Karpas-422 (cell line): ENCODE results near the gene HS3ST2. TPM values are rescaled to one million over a fixed set of nuclear protein-coding genes. Genes with fewer than 3 reads are reported as not detected.

Experiments used
- DNase-seq: peaks from one replicate; pipeline ENCODE4 v3.0.0-alpha.2; 2015
- H2AFZ ChIP-seq: fragments of 200-600 bp; sonication (generic); 2 replicates; pipeline ENCODE4 v1.6.1; 2014; ENCODE audit warnings: antibody characterized with exemption, low read length, mixed read lengths
- H3K27ac ChIP-seq: fragments of 200-600 bp; sonication (generic); 2 replicates; pipeline ENCODE4 v1.5.1; 2014; ENCODE audit warnings: mild to moderate bottlenecking, low read length, moderate library complexity
- H3K27me3 ChIP-seq: fragments of 200-600 bp; sonication (generic); 2 replicates; pipeline ENCODE4 v1.6.1; 2014; ENCODE audit warnings: low read length, mixed read lengths
- H3K36me3 ChIP-seq: fragments of 200-600 bp; sonication (generic); 2 replicates; pipeline ENCODE4 v1.6.1; 2014; ENCODE audit warnings: low read length, mixed read lengths; ENCODE audit not compliant: insufficient read depth
- H3K4me1 ChIP-seq: fragments of 200-600 bp; sonication (generic); 2 replicates; pipeline ENCODE4 v1.6.1; 2014; ENCODE audit warnings: mild to moderate bottlenecking, low read length, mixed read lengths
- H3K4me2 ChIP-seq: fragments of 200-600 bp; sonication (generic); 2 replicates; pipeline ENCODE4 v1.6.1; 2014; ENCODE audit warnings: low read length, low read depth, mild to moderate bottlenecking; ENCODE audit not compliant: poor library complexity, severe bottlenecking
- H3K4me3 ChIP-seq: fragments of 200-600 bp; sonication (generic); 2 replicates; pipeline ENCODE4 v1.5.1; 2014; ENCODE audit warnings: mild to moderate bottlenecking, antibody characterized with exemption, low read length, mixed read lengths
- H3K79me2 ChIP-seq: fragments of 200-600 bp; sonication (generic); 2 replicates; pipeline ENCODE4 v1.6.1; 2014; ENCODE audit warnings: mild to moderate bottlenecking, low read length, mixed read lengths
- H3K9ac ChIP-seq: fragments of 200-600 bp; sonication (generic); 2 replicates; pipeline ENCODE4 v1.6.0; 2014; ENCODE audit warnings: low read length
- H3K9me2 ChIP-seq: fragments of 200-600 bp; sonication (generic), shearing (Covaris generic); replicated peaks from 2 replicates; pipeline ENCODE4 v1.6.0; 2014; ENCODE audit warnings: mild to moderate bottlenecking, low read length, moderate library complexity; ENCODE audit not compliant: insufficient read depth
- H3K9me3 ChIP-seq: fragments of 300-700, 200-600 bp; sonication (generic); 2 replicates; pipeline ENCODE4 v1.6.1; 2014; ENCODE audit warnings: low read length, mixed read lengths
- H4K20me1 ChIP-seq: fragments of 200-600 bp; sonication (generic); 2 replicates; pipeline ENCODE4 v1.6.1; 2014; ENCODE audit warnings: mild to moderate bottlenecking, antibody characterized with exemption, low read length, low read depth; ENCODE audit not compliant: insufficient read depth
- total RNA-seq: library from RNA; depleted of rRNA; stranded (reverse); fragments of >200 nt; shearing (Covaris generic); gene quantifications from 2 replicates; pipeline ENCODE4 v1.2.3, GENCODE V29; 2014; ENCODE audit warnings: low replicate concordance

Gene HS3ST2
- total RNA-seq, 1 experiment from 2014 or later: not detected

GRCh38 chr16:22784690-22785214, 29.2 kb upstream of the HS3ST2 start:
- H4K20me1 ChIP-seq: no peaks in the 10 kb centered on the region
- no peaks in the 10 kb centered on the region for H3K9me2 ChIP-seq
- no peaks in the 10 kb centered on the region for H3K36me3 ChIP-seq
- no peak overlapping the region for H3K9ac ChIP-seq
- H3K79me2 ChIP-seq: no peaks in the 10 kb centered on the region
- H3K4me2 ChIP-seq: no peak overlapping the region
- H2AFZ ChIP-seq: no peak overlapping the region
- no peaks in the 10 kb centered on the region for H3K4me1 ChIP-seq
- no peaks in the 10 kb centered on the region for H3K27me3 ChIP-seq
- DNase-seq: no peak
- H3K27ac ChIP-seq: no peak overlapping the region
- H3K9me3 ChIP-seq: no peaks in the 10 kb centered on the region
- no peak overlapping the region for H3K4me3 ChIP-seq

GRCh38 chr16:22785552-22785951, 28.4 kb upstream of the HS3ST2 start:
- H2AFZ ChIP-seq: no peak overlapping the region
- no peaks in the 10 kb centered on the region for H3K27me3 ChIP-seq
- H3K9ac ChIP-seq: no peak overlapping the region
- H3K27ac ChIP-seq: no peak overlapping the region
- H3K79me2 ChIP-seq: no peaks in the 10 kb centered on the region
- H4K20me1 ChIP-seq: no peaks in the 10 kb centered on the region
- no peaks in the 10 kb centered on the region for H3K9me3 ChIP-seq
- H3K4me2 ChIP-seq: no peak overlapping the region
- DNase-seq: no peak
- no peaks in the 10 kb centered on the region for H3K4me1 ChIP-seq
- no peaks in the 10 kb centered on the region for H3K36me3 ChIP-seq
- no peaks in the 10 kb centered on the region for H3K9me2 ChIP-seq
- H3K4me3 ChIP-seq: no peak overlapping the region

GRCh38 chr16:22786284-22786683, 27.7 kb upstream of the HS3ST2 start:
- DNase-seq: no peak
- Histone ChIP-seq H3K9ac (no peak overlapping the region), H3K9me3 (no peaks in the 10 kb centered on the region), H3K4me1 (no peaks in the 10 kb centered on the region), H3K4me3 (no peak overlapping the region), H3K27me3 (no peaks in the 10 kb centered on the region), H4K20me1 (no peaks in the 10 kb centered on the region), H3K79me2 (no peaks in the 10 kb centered on the region), H3K4me2 (no peak overlapping the region), H3K27ac (no peak overlapping the region), H2AFZ (no peak overlapping the region), H3K36me3 (no peaks in the 10 kb centered on the region), H3K9me2 (no peaks in the 10 kb centered on the region)

- H3K79me2 ChIP-seq: no peaks in the 10 kb centered on the region
- H3K36me3 ChIP-seq: no peaks in the 10 kb centered on the region
- H3K9me3 ChIP-seq: no peaks in the 10 kb centered on the region
- no peak overlapping the region for H3K4me2 ChIP-seq
- H3K27me3 ChIP-seq: no peaks in the 10 kb centered on the region
- H3K4me3 ChIP-seq: no peak overlapping the region
- H3K9me2 ChIP-seq: no peaks in the 10 kb centered on the region
- no peaks in the 10 kb centered on the region for H4K20me1 ChIP-seq
- H2AFZ ChIP-seq: no peak overlapping the region
- no peaks in the 10 kb centered on the region for H3K4me1 ChIP-seq
- DNase-seq: no peak
- no peak overlapping the region for H3K9ac ChIP-seq
- no peak overlapping the region for H3K27ac ChIP-seq
These were observed 27.3 kb upstream of the HS3ST2 start for GRCh38 chr16:22786691-22787090.

GRCh38 chr16:22787466-22788192, 26.3 kb upstream of the HS3ST2 start:
- DNase-seq: no peak

GRCh38 chr16:22788193-22788530, 25.8 kb upstream of the HS3ST2 start:
- no peaks in the 10 kb centered on the region for H3K9me3 ChIP-seq
- H3K4me1 ChIP-seq: no peaks in the 10 kb centered on the region
- no peak overlapping the region for H2AFZ ChIP-seq
- no peak overlapping the region for H3K9ac ChIP-seq
- H3K79me2 ChIP-seq: no peaks in the 10 kb centered on the region
- no peaks in the 10 kb centered on the region for H3K27me3 ChIP-seq
- no peak overlapping the region for H3K27ac ChIP-seq
- no peak for DNase-seq
- no peak overlapping the region for H3K4me3 ChIP-seq
- H3K36me3 ChIP-seq: no peaks in the 10 kb centered on the region
- no peaks in the 10 kb centered on the region for H3K9me2 ChIP-seq
- no peaks in the 10 kb centered on the region for H4K20me1 ChIP-seq
- no peak overlapping the region for H3K4me2 ChIP-seq

More at GRCh38 chr16:22787466-22788192, 26.3 kb upstream of the HS3ST2 start:
- H3K4me2 ChIP-seq: no peak overlapping the region
- no peaks in the 10 kb centered on the region for H3K27me3 ChIP-seq
- H4K20me1 ChIP-seq: no peaks in the 10 kb centered on the region
- no peak overlapping the region for H3K4me3 ChIP-seq
- no peaks in the 10 kb centered on the region for H3K36me3 ChIP-seq
- no peaks in the 10 kb centered on the region for H3K9me2 ChIP-seq
- no peaks in the 10 kb centered on the region for H3K79me2 ChIP-seq
- H3K9ac ChIP-seq: no peak overlapping the region
- no peak overlapping the region for H2AFZ ChIP-seq
- H3K4me1 ChIP-seq: no peaks in the 10 kb centered on the region
- H3K27ac ChIP-seq: no peak overlapping the region
- H3K9me3 ChIP-seq: no peaks in the 10 kb centered on the region

GRCh38 chr16:22789281-22789945, 24.5 kb upstream of the HS3ST2 start:
- H3K4me2 ChIP-seq: no peak overlapping the region
- no peaks in the 10 kb centered on the region for H4K20me1 ChIP-seq
- no peaks in the 10 kb centered on the region for H3K9me2 ChIP-seq
- no peaks in the 10 kb centered on the region; the same call in 1 of the 2 replicates for H3K27me3 ChIP-seq
- no peaks in the 10 kb centered on the region for H3K4me1 ChIP-seq
- H2AFZ ChIP-seq: no peak overlapping the region
- 0 out of 2 replicates have a peak, but pooled peaks cover 3% of the 10 kb centered on the region for H3K9me3 ChIP-seq
- H3K27ac ChIP-seq: no peak overlapping the region
- no peaks in the 10 kb centered on the region for H3K79me2 ChIP-seq
- no peak overlapping the region for H3K4me3 ChIP-seq
- DNase-seq: no peak
- H3K9ac ChIP-seq: no peak overlapping the region
- no peaks in the 10 kb centered on the region for H3K36me3 ChIP-seq

- Histone ChIP-seq H3K36me3 (no peaks in the 10 kb centered on the region), H3K4me2 (no peak overlapping the region), H4K20me1 (no peaks in the 10 kb centered on the region), H3K9ac (no peak overlapping the region), H3K79me2 (no peaks in the 10 kb centered on the region), H3K9me2 (no peaks in the 10 kb centered on the region), H2AFZ (no peak overlapping the region), H3K4me3 (no peak overlapping the region), H3K9me3 (0 out of 2 replicates have a peak, but pooled peaks cover 3% of the 10 kb centered on the region), H3K4me1 (no peaks in the 10 kb centered on the region), H3K27ac (no peak overlapping the region), H3K27me3 (no peaks in the 10 kb centered on the region; the same call in 1 of the 2 replicates)
- no peak for DNase-seq
These were observed 16.4 kb upstream of the HS3ST2 start for GRCh38 chr16:22797551-22797950.
